HG03521 (cell line): ENCODE results near the gene C8G.

Experiments
- ATAC-seq: cut with Tn5 transposase; IDR thresholded peaks from one replicate; pipeline ENCODE4 v1.9.1; 2021; ENCODE audit warnings: mild to moderate bottlenecking, moderate library complexity; ENCODE audit not compliant: unreplicated experiment

C8G gene

DNA sequence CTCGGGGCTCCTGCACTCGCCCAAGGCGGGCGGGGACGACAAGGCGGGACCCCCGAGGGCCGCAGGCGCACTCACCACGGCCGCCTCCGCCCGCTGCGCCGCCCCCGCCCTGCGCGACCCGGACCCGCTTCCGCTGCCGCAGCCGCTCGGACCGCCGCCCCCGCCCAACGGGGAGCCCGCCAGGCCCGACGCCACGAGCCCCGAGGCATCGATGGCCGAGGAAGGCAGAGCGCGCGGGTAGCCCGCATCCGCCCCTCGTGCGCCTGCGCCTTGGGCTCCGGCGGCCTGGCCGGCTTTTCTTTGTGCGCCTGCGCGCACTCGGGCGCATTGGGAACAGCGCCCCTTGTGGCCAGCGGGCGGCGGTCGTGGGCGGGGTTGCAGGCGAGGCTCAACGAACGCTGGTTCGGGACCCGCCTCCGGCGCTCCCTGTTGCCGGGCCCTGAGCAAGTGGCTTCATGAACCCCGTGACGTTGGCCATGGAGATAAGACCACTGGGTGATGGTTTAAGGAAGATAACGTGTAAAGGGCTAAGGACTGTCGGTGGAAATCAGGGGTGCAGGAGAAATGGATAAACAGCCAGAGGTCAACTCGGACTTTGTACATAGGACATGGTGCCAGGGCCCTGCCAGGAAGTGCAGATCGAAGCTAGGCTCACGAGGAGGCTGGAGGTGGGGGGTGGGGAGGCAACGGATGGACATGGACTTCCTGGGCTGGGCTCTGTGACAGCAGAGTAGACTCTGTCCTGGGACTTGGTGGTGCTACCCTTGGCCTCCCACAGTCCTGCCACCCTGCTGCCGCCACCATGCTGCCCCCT lies at the start of gene C8G, which contains the start of gene FBXW5:
Gene C8G (plus strand): TSS at position 725 of the 814 bp plus-strand sequence. CDS start 78 bp downstream, at position 803.
Gene FBXW5 (minus strand): TSS at position 220 of the 814 bp plus-strand sequence. CDS start 655 bp downstream, outside the sequence.
- peak; percentile 81 for ATAC-seq

DNA sequence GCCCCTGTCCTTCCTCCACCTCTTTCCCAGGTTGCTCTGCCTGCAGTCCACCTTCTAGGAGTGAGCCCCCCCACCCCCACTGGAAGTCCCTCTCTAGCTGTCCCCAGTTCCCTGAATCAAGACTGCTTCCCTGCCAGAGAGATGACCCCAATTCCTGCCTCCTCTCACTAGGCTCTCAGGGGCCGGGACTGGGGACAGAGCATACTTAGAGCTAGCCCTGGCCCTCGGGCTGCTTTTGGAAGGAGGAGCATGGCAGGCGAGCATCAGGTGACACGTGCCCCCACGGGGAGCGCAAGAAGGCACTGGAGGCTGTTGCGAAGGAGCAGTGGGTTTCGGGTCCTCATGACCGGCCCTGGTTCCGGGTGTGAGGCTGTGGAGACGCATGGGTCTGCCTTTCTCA lies 49.0 kb upstream of the C8G start:
- ATAC-seq, result no peak

DNA sequence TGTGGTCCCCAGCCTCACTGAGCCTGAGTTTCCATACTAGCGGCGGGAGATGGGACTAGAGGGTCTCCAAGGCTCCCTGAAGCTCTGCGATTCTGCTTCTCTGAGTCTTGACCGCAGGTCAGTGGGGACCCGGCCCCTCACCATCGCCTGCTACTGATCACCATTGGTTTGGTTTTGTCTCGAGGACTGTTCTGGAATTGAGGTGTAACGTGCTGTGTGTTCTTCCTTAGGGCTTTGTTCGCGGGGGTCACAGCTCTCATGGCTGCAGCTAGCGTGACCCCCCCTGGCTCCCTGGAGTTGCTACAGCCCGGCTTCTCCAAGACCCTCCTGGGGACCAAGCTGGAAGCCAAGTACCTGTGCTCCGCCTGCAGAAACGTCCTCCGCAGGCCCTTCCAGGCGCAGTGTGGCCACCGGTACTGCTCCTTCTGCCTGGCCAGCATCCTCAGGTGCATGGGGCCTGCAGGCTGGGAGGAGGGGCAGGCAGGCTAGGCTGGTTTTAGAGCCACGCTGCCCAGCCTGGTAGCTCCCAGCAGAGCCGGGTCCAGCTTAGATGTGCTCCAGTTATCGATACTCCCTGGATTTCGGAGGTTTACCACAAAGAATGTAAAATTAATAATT lies 46.5 kb upstream of the C8G start:
- no peak for ATAC-seq

DNA sequence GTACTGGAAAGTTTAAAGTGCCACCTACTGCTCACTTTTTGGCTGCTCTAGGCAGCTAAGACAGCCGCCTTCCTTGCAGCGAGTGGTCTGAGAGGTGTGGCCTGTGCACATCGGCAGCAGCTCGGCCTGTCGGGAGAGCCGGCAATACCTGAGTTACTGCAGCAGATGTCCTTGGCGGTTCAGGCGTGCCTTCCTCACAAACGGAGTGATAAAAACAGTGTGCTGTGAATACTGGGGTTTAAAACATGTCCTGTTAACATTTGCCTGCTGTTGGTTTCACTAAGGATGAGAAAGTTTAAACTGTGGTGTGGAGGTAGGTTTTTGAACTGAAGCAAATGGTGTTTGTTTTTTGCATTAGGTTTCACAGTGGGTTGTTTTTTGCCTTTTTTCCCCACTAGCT lies 45.8 kb upstream of the C8G start:
- ATAC-seq, result no peak

DNA sequence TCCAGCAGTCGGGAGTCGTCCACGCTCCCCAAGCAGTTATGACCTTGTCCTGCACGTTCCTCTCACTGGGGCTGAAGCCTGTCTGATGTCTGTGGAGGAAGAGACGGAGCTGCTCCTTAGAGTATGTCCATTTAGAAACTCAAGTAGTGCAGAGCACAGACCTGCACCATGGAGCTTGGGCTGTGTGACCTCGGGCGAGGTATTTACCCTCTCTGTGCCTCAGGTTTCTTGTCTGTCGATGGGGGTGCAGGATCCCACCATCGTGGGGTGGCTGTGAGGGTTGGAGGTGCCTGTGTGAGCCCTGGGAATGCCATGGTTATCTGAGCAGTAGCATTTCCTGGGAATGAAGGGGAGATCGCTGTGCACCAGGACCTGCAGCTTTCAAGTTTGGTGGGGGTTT lies 44.5 kb upstream of the C8G start:
- ATAC-seq, result no peak

DNA sequence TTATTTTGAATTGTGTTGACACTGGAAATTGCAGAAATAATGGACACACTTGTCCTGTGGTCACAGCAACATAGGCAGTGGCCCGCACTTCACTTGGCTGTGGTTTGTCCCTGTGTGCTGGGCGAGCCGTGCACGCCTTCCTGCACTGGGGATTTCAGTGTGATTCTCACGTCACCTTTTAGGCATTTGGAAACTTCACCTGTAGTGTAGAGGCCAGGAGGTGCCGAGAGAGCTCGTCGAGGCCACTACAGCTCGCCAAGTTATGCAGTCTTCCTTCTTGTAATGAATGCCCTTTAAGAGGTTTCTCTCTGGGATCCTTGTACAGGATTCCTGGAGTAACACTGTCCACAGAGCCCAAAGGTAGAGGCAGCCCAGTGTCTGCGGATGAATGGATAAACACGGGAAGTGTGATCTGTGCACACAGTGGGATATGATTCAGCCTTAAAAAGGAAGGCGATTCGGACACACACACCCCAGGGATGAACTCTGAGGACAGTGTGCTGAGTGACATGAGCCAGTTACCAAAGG lies 44.0 kb upstream of the C8G start:
- no peak for ATAC-seq

DNA sequence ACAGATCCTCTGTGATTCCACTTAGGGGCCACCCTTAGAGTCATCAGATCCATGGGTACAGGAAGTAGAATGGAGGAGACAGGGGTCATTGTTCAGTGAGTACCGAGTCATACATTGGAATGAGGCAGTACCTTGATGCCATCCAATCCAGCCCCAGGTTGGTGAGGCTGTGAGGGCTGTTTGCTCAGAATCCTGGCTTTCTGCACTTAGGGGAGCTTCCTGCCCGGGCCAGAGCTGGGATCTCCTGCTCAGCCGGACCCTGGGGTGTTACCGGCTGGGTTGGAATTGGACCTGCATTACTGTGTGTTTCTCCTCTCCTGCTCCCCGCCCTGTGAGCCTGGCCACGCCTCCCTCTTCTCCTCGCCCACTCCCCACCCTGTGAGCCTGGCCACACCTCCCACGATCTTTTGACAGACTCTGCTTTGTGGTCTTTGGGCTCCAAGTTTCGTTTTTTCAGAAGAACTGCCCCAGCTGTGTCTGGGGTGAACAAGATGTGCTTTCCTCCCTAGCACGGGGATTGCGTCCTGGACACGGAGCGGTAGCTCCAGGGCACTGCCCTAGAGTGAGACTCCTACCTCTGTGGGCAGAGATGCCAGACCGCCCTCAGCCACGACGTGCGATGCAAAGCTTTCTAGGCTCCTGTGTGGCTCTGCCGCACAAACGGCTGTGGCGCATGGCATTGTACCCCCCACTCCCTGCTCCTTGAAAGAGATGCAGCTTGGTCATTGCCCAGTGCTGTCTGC lies 43.4 kb upstream of the C8G start:
- peak; percentile 46 for ATAC-seq

DNA sequence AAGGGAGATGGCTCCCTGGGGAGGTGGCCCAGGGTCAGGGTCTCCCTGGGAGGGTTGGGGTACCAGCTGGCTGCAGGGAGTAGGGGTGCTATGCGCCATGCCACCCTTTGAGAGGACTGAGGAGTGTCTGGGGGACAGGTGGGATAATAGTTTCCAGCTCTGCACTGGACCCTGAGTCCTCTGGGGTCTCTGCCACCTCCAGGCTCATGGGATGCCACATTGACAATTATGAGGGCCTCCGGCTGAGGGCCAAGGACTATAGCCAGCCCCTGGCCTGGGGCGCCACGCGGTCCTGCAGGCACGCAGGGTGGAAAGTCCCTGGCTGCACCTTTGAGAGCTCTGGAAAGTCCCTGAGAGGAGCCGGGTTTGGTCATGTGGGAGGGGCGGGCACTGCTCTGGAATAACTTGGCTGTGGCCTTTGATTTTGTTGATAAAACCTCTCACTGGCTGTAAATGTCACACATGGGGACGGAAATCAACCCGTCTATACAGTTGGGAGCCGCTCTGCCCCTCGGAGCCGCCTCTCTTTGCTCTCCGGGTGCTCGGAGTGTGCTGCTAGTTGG lies 42.7 kb upstream of the C8G start:
- peak; percentile 40 for ATAC-seq

DNA sequence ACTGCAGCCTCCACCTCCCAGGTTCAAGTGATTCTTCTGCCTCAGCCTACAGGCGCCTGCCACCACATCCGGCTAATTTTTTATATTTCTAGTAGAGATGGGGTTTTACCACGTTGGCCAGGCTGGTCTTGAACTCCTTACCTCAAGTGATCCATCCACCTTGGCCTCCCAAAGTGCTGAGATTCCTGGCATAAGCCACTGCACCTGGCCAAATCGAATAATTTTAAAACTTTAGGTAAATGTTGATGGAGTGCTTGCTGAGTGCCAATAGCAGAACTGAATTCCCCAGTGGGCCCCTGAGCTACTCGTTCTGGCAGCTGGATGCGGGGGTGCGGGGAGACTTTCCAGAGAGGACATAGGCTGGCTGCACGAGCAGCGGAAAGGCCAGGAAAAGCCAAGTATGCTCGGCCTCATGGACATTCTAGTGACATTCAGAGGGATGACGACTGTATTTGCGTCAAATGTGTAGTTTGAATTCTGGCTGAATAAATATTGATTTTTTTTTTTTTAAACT lies 41.9 kb upstream of the C8G start:
- ATAC-seq, result no peak

DNA sequence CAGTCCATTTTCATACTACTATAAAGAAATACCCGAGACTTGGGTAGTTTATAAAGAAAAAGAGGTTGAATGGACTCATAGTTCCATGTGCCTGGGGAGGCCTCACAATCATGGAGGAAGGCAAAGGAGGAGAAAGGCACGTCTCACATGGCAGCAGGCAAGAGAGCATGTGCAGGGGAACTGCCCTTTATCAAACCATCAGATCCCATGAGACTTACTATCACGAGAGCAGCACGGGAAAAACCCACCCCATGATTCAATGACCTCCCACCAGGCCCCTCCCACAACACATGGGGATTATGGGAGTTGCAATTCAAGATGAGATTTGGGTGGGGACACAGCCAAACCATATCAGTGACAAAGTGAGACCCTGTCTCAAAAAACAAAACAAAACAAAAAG lies 38.8 kb upstream of the C8G start:
- no peak for ATAC-seq

DNA sequence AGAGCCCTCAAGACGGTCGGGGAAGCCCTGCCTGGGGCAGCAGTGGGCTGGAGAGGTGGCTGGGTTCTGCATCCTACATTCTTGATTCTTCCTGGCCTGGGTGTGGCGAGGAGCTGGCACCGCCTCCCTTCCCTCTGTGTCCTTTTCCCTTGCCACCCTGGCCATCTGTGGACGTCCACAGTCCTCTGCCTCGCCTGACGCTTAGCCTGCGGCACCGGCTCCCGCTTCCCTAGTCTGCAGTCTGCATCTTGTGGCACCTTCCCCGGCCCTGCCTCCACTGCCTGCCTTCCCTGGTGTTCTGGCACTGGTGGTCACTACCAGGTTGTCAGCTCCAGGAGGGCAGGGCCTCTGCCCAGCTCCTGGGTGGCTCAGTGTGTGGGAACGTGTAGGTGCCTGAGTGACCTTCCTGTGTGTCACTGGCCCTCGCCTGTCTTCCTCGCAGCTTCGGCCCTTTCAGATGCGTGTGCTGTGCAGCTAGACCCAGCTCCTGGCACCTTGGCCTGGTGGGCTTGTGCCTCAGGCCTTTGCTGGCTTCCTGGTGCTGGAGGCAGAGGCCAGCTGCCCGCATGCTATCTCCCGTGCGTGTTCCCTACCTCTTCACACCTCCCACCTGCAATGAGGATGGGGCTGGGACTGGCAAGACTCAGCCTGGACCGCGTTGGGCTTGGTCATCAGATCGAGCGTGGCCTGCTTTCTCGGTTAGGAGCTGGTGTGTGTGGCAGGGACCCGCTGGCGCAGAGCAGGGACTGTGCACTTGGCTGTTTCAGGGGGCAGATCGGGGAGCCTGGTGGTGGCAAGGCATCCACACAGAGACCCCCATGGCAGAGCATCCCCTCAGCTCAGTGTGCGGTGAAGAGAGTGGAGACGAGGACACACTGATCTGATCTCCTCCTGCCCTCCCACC lies 37.8 kb upstream of the C8G start:
- ATAC-seq, result no peak

DNA sequence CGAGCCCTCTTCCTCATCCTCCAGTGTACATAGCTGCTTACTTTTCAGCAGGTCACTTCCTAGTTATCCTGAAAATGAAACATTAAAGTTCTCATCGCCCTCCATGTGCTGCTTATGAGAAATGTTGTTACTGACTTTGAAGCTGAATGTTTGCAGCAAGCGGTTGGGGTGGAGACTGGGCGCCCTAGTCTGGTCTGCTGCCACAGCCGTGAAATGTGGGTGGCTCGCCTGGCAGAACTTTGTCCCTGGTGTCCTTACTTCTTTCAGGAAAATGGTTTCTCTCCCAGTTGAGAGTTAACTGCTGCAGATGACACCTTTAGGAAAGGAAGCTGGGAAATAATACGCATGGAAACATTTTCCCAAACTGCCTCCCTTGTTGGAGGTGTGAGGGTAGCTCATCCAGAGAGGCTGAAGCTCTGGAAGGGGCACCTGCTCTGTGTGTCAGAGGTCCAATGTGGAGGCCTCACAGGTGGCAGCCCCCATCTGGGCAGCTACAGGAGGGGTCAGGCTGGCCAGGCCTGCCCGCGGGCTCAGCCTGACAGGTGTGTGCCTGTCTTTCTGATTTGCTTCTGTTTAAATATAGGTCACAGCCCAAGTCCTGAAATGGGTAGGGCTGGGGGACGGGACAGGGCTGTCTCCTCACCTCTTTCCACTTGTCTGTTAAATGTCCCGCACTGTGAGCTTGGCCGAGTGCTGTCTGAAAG lies 34.7 kb upstream of the C8G start:
- ATAC-seq, result no peak

DNA sequence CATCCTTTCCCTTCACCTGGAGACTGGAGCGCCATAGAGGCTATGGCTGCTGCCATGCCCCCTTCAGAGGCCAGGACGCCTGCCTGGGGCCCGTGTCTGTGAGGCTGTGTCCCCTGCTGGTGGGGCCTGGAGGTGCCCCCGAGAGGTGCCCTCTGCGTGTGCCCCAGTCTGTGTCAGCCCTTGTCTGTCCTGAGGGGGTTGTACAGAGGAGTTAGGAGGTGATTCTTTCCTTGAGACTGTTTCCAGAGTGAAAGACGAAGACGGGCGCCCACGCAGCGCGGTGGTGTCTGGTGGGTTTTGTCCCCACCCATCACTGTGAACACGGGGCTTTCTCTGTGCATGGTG lies 34.2 kb upstream of the C8G start:
- no peak for ATAC-seq

DNA sequence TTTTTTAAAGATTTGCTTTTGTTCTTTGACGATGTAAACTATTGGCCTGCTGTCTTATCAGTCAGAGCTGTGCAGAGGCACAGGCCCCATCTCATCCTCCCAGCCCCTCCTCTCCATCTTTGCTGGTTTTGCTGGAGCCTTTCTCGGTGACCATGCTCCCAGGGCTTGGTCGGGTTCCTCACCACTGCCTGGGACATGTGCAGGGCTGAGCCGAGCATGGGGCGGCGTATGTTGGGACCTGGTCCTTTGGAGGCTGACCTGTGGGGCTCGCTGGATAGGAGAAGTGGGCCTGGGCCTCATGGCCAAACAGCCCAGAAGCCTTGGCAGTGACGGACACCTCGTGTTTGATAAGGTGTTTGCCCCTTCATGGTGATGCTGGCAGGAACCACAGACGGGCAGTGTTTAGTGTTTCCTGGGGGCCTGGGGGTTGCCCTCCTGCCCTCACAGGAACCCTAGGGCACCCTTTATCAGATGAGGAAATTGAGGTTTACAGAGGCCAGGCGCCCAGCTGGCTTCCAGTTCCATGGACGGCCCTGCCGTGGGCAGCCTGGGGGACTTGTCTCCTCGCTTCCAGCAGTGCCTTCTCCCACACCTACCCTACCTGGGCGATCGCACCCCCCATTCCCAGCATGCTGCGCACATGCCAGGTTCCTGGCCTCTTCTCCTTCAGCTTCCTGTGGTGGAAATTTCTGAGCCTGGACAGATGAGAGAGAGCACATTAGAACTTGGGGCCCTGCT lies 31.2 kb upstream of the C8G start:
- no peak for ATAC-seq

DNA sequence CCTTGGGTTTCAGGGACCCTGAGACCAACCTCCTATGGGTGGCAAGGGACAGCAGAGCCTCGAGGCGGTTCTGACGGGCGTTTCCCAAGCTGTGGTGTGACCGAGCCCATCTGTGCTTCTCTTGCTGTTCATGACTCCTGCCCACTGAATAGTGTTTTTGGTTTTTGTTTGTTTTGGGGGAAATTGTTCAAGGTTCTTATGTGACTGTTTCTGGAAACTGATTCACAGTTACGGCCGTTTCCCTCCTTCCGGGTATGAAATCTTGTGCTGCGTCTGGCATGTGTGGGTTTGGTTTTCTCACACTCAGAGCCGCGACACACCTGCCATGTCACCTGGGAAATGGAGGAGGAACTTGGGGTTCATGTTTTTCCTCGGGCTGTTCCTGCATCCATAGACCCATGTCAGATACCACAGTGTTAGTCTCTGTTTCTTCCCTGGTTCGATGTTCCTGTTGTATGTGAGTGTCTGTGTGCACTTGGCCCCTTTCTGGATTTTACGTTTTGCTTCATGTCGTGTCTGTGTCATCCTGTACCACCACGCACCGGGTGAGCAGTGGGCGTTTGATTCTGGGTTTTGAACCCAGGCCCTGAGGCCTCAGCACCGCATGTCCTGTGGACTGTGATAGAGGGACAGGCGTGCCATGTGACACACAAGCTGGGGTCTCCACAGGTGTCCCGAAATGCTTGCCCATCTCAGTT lies 29.3 kb upstream of the C8G start:
- no peak for ATAC-seq

DNA sequence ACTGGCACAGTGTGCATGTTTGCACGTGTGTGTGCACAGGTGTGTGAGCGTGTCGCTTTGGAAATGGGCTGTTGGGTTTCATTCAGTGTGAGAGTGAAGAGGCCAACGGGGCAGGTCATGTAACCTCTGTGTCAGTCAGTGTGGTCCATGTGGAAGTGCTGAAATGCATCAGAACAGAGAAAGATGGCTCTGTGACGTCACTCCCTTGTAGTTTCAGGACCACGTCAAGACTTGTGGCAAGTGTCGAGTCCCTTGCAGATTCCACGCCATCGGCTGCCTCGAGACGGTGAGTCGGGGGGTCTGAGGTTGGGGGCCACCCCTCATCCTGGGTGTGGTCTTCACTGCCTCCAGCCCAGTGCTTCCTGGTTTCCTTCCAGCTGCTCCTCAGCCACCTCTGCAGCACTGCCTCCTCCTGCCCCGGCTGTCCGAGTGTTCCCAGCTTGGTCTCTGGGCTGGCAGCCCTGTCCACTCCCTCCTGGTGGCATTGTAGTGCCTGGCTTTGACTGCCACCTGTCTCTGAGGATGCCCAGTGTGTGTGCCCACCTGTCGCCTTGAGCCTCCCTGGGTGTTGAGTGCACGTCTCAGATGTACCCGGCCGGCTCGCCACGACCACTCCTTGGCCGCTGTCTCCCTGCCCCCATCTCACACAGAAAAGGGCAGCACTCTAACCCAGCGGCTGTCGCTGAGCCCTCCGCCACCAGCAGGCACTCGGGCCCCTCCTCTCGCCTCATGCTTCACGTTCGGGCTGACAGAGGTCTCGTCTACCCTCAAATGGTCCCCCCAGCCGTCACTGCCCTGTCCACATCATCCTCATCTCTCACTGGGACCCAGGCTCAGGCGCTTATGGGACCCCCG lies 28.5 kb upstream of the C8G start:
- ATAC-seq, result no peak

DNA sequence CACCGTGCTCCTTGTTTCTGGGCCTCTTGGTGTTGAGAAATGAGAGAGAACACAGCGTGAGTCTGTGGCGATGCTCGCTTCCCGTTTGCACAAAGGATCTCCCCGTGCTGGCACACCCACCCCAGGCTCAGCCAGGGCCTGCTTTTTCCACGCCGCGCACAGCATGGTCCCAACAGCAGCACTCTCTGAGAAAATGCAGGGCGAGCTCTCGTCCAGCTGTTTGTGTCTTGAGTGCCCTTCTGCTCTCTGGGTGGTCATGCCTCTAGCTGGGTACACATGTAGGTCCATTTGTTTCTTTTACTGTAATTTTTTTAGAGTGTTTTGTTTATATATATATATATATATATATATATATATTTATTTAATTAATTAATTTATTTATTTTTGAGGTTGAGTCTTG lies 27.1 kb upstream of the C8G start:
- no peak for ATAC-seq
